Keratinocyte (primary cell): ENCODE results near the gene LSP1.

ENCODE experiments used
- EZH2 ChIP-seq: IDR thresholded peaks from one replicate; pipeline ENCODE4 v1.6.1; 2012; ENCODE audit warnings: inconsistent platforms, mild to moderate bottlenecking, low read length, moderate library complexity
- TF ChIP-seq, protein P1 (sequence below), 3 experiments: IDR thresholded peaks in 1 of 3; conservative IDR thresholded peaks in 1 of 3; optimal IDR thresholded peaks in 1 of 3; 2 replicates in 2 of 3; 3 replicates in 1 of 3; pipeline versions ENCODE3 to v1.5.1; 2011; ENCODE audit warnings: low read length in 3 of 3, mild to moderate bottlenecking in 3 of 3, moderate library complexity in 2 of 3, control low read depth in 1 of 3, inconsistent platforms in 1 of 3; ENCODE audit not compliant: insufficient read depth in 2 of 3; ENCODE audit errors: extremely low read depth in 1 of 3

DNA sequence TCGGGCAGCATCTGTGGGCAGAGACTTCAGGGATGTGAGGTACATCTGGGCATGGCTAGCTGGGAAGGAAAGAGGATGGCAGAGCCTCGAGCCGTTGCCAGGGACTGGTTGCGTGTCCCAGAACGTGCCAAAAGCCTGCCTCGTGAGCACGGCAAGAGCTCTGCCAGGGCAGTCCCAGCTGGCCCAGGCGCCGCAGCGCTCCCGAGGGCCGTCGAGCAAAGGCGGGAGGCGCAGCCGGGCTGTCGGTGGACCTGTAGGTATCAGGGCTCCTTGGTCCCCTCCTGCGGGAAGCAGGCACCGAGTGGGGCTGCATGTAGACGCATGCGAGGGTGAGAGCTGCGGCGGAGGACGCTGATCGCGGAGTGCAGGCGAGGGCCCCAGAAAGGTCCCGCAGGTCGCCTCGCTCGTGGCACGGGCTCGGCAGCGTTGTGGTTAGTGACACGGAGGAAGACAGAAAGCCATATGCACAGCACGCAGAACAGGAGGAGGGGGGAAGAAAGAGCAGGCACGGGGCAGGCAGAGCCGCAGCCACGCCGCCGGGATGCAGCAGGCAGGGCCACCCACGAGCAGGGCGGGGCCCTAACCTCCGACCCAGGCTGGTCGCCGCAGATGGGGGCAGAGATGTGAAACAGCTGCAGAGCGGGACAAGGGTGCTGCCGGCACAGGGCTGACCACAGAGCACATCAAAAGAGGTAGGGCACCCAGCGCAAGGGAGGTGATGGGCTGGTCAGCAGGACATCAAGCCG is 18.0 kb downstream of the LSP1 start:
- TF ChIP-seq, protein P1, sequence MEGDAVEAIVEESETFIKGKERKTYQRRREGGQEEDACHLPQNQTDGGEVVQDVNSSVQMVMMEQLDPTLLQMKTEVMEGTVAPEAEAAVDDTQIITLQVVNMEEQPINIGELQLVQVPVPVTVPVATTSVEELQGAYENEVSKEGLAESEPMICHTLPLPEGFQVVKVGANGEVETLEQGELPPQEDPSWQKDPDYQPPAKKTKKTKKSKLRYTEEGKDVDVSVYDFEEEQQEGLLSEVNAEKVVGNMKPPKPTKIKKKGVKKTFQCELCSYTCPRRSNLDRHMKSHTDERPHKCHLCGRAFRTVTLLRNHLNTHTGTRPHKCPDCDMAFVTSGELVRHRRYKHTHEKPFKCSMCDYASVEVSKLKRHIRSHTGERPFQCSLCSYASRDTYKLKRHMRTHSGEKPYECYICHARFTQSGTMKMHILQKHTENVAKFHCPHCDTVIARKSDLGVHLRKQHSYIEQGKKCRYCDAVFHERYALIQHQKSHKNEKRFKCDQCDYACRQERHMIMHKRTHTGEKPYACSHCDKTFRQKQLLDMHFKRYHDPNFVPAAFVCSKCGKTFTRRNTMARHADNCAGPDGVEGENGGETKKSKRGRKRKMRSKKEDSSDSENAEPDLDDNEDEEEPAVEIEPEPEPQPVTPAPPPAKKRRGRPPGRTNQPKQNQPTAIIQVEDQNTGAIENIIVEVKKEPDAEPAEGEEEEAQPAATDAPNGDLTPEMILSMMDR (optimal IDR thresholded peaks at IDR 0.05 in 1 of 3, IDR thresholded peaks at IDR 0.05 in 1 of 3, conservative IDR thresholded peaks at IDR 0.05 in 1 of 3; ENCODE audit: extremely low read depth in 1 of 3, insufficient read depth in 2 of 3, low read length in 3 of 3): no peak
- TF ChIP-seq EZH2: peak; percentile 69
